Cardiac muscle cell (in vitro differentiated cells and primary cell): ENCODE results near the gene SMIM29. TPM values are rescaled to one million over a fixed set of nuclear protein-coding genes. Genes with fewer than 3 reads are reported as not detected.
"Not testable (repeated sequence)": the region's sequence is repeated elsewhere in the genome, so short reads cannot be mapped to it uniquely, and the experiment has no call there.

Experiments
- DNase-seq, 2 donors: peaks; one replicate each; pipeline versions ENCODE4 v3.0.0 to v3.0.0-alpha.2; 2010 to 2017; ENCODE audit warnings: low read depth in 1 of 2, low spot score in 1 of 2
- H3K27ac ChIP-seq: fragments of 200-600 bp; sonication (generic); 2 replicates; pipeline ENCODE4 v1.5.1; 2016
- H3K27me3 ChIP-seq: fragments of 200-600 bp; sonication (generic); 2 replicates; pipeline ENCODE4 v1.6.0; 2016; ENCODE audit warnings: control low read depth
- H3K36me3 ChIP-seq: fragments of 200-600 bp; sonication (generic); 2 replicates; pipeline ENCODE4 v1.5.1; 2016; ENCODE audit warnings: control low read depth
- H3K4me1 ChIP-seq: fragments of 200-600 bp; sonication (generic); 2 replicates; pipeline ENCODE4 v1.8.1; 2017; ENCODE audit warnings: low read depth, mild to moderate bottlenecking, mixed run types
- H3K4me3 ChIP-seq: fragments of 200-600 bp; sonication (generic); 2 replicates; pipeline ENCODE4 v1.5.1; 2016; ENCODE audit warnings: mild to moderate bottlenecking
- H3K9me3 ChIP-seq: fragments of 200-600 bp; sonication (generic); 2 replicates; pipeline ENCODE4 v1.5.1; 2017; ENCODE audit warnings: low read depth, mild to moderate bottlenecking, control low read depth
- CTCF ChIP-seq: IDR thresholded peaks from 2 replicates; pipeline ENCODE4 v1.5.1; 2012; ENCODE audit warnings: low read depth, mild to moderate bottlenecking, low read length
- polyA plus RNA-seq: library from polyadenylated mRNA; unstranded; fragments of >200 nt; fragmentation: Nextera tagmentation; extraction: Ambion mirVana; gene quantifications from 2 replicates; pipeline ENCODE4 v1.2.1, GENCODE V29; 2016
- total RNA-seq: library from RNA; depleted of rRNA; stranded (reverse); fragments of >200 nt; gene quantifications from 2 replicates; pipeline ENCODE4 v1.2.3, GENCODE V29; 2016

The SMIM29 gene
- total and polyA plus RNA-seq, 2 experiments from 2014 or later, result 13.4 to 14.7 TPM

GRCh38 chr6:34260576-34261267 is 11.9 kb upstream of the SMIM29 start:
- Histone ChIP-seq H3K27ac (no peak overlapping the region), H3K9me3 (no peaks in the 10 kb centered on the region), H3K4me1 (no peaks in the 10 kb centered on the region), H3K27me3 (no peaks in the 10 kb centered on the region), H3K36me3 (no peaks in the 10 kb centered on the region), H3K4me3 (no peak overlapping the region)
- no peak for DNase-seq
- TF ChIP-seq CTCF, result no peak

GRCh38 chr6:34259529-34260069 is 10.8 kb upstream of the SMIM29 start:
- Histone ChIP-seq H3K9me3 (no peaks in the 10 kb centered on the region), H3K36me3 (no peaks in the 10 kb centered on the region), H3K4me1 (no peaks in the 10 kb centered on the region), H3K27ac (no peak overlapping the region), H3K4me3 (no peak overlapping the region), H3K27me3 (no peaks in the 10 kb centered on the region)
- TF ChIP-seq CTCF, result no peak
- no peak for DNase-seq

GRCh38 chr6:34252395-34252794 is 3.6 kb upstream of the SMIM29 start:
- H3K36me3 ChIP-seq, H3K27me3 ChIP-seq, H3K4me3 ChIP-seq: not testable (repeated sequence)

GRCh38 chr6:34249469-34250261 is 859 bp upstream of the SMIM29 start:
- Histone ChIP-seq H3K27ac (no peak overlapping the region), H3K36me3 (no peaks in the 10 kb centered on the region), H3K27me3 (no peaks in the 10 kb centered on the region), H3K4me3 (peak overlapping the region; percentile 39), H3K4me1 (no peaks in the 10 kb centered on the region), H3K9me3 (no peaks in the 10 kb centered on the region)
- DNase-seq, result no peak
- TF ChIP-seq CTCF, result no peak

More at GRCh38 chr6:34252395-34252794, 3.6 kb upstream of the SMIM29 start:
- H3K27ac ChIP-seq, H3K4me1 ChIP-seq, DNase-seq, H3K9me3 ChIP-seq: not testable (repeated sequence)

GRCh38 chr6:34248198-34248726 is 544 bp downstream of the SMIM29 start:
- no peaks in the 10 kb centered on the region for H3K27me3 ChIP-seq
- H3K9me3 ChIP-seq, result no peaks in the 10 kb centered on the region
- peaks cover 5% of the 10 kb centered on the region for H3K36me3 ChIP-seq
- H3K4me1 ChIP-seq, result no peaks in the 10 kb centered on the region
- DNase-seq, result no peak
- H3K4me3 ChIP-seq, result peak overlapping the region; percentile 63
- H3K27ac ChIP-seq, result peak overlapping the region; percentile 38
- no peak for TF ChIP-seq CTCF
